H1 (cell line): Measurements from ENCODE around the gene NRXN3. TPM values are rescaled to one million over a fixed set of nuclear protein-coding genes. Genes with fewer than 3 reads are reported as not detected.

ENCODE experiments used
- CBX8 ChIP-seq: fragments of 300-800, 300-1000 bp; sonication (generic); IDR thresholded peaks from 2 replicates; pipeline ENCODE4 v1.7.1; 2016; ENCODE audit warnings: low read depth, low read length, borderline replicate concordance
- NRF1 ChIP-seq: IDR thresholded peaks from 2 replicates; pipeline ENCODE4 v1.6.1; 2011; ENCODE audit warnings: mild to moderate bottlenecking, low read depth, low read length, improper control_type of control experiment
- polyA plus RNA-seq, 7 experiments: library from polyadenylated mRNA; depleted of rRNA in 3 of 7; stranded (reverse) in 5 of 7; unstranded in 2 of 7; fragments of >200 nt in 5 of 7; fragments of 200-250 nt in 2 of 7; gene quantifications; 1 replicate in 5 of 7; 2 replicates in 1 of 7; 4 replicates in 1 of 7; pipeline versions ENCODE4 v1.2.1 to v1.2.3, GENCODE V29; 2011 to 2013; ENCODE audit warnings: missing spikeins in 2 of 7, mixed read lengths in 2 of 7
- total RNA-seq: library from RNA; stranded (reverse); fragmentation: NEBNext Ultra II Directional; extraction: Animal tissue kit (Norgen Biotek cat#: 25700); gene quantifications from 2 replicates; pipeline ENCODE4 v1.2.1, GENCODE V29; 2021
- TF ChIP-seq, protein P1 (sequence below): fragments of 300-600 bp; sonication (generic); IDR thresholded peaks from 2 replicates; pipeline ENCODE4 v1.7.1; 2012; ENCODE audit warnings: low read length, moderate library complexity, mild to moderate bottlenecking, inconsistent platforms; ENCODE audit not compliant: insufficient replicate concordance
- TF ChIP-seq, protein P2 (sequence below): IDR thresholded peaks from 2 replicates; pipeline ENCODE4 v1.6.1; 2012; ENCODE audit warnings: low read length, inconsistent platforms

Gene NRXN3
- total and polyA plus RNA-seq, 2 of the 8 experiments (the other 6 are each of a cell fraction or from before 2014, with no cell fraction given): 2.6 to 4.1 TPM

DNA sequence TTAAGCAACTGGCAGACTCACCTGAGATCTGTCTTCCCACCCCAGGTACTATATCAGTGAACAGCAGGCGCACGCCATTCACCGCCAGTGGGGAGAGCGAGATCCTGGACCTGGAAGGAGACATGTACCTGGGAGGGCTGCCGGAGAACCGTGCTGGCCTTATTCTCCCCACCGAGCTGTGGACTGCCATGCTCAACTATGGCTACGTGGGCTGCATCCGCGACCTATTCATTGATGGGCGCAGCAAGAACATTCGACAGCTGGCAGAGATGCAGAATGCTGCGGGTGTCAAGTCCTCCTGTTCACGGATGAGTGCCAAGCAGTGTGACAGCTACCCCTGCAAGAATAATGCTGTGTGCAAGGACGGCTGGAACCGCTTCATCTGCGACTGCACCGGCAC, 544.5 kb downstream of the NRXN3 start (continued):
- TF ChIP-seq, protein P1, sequence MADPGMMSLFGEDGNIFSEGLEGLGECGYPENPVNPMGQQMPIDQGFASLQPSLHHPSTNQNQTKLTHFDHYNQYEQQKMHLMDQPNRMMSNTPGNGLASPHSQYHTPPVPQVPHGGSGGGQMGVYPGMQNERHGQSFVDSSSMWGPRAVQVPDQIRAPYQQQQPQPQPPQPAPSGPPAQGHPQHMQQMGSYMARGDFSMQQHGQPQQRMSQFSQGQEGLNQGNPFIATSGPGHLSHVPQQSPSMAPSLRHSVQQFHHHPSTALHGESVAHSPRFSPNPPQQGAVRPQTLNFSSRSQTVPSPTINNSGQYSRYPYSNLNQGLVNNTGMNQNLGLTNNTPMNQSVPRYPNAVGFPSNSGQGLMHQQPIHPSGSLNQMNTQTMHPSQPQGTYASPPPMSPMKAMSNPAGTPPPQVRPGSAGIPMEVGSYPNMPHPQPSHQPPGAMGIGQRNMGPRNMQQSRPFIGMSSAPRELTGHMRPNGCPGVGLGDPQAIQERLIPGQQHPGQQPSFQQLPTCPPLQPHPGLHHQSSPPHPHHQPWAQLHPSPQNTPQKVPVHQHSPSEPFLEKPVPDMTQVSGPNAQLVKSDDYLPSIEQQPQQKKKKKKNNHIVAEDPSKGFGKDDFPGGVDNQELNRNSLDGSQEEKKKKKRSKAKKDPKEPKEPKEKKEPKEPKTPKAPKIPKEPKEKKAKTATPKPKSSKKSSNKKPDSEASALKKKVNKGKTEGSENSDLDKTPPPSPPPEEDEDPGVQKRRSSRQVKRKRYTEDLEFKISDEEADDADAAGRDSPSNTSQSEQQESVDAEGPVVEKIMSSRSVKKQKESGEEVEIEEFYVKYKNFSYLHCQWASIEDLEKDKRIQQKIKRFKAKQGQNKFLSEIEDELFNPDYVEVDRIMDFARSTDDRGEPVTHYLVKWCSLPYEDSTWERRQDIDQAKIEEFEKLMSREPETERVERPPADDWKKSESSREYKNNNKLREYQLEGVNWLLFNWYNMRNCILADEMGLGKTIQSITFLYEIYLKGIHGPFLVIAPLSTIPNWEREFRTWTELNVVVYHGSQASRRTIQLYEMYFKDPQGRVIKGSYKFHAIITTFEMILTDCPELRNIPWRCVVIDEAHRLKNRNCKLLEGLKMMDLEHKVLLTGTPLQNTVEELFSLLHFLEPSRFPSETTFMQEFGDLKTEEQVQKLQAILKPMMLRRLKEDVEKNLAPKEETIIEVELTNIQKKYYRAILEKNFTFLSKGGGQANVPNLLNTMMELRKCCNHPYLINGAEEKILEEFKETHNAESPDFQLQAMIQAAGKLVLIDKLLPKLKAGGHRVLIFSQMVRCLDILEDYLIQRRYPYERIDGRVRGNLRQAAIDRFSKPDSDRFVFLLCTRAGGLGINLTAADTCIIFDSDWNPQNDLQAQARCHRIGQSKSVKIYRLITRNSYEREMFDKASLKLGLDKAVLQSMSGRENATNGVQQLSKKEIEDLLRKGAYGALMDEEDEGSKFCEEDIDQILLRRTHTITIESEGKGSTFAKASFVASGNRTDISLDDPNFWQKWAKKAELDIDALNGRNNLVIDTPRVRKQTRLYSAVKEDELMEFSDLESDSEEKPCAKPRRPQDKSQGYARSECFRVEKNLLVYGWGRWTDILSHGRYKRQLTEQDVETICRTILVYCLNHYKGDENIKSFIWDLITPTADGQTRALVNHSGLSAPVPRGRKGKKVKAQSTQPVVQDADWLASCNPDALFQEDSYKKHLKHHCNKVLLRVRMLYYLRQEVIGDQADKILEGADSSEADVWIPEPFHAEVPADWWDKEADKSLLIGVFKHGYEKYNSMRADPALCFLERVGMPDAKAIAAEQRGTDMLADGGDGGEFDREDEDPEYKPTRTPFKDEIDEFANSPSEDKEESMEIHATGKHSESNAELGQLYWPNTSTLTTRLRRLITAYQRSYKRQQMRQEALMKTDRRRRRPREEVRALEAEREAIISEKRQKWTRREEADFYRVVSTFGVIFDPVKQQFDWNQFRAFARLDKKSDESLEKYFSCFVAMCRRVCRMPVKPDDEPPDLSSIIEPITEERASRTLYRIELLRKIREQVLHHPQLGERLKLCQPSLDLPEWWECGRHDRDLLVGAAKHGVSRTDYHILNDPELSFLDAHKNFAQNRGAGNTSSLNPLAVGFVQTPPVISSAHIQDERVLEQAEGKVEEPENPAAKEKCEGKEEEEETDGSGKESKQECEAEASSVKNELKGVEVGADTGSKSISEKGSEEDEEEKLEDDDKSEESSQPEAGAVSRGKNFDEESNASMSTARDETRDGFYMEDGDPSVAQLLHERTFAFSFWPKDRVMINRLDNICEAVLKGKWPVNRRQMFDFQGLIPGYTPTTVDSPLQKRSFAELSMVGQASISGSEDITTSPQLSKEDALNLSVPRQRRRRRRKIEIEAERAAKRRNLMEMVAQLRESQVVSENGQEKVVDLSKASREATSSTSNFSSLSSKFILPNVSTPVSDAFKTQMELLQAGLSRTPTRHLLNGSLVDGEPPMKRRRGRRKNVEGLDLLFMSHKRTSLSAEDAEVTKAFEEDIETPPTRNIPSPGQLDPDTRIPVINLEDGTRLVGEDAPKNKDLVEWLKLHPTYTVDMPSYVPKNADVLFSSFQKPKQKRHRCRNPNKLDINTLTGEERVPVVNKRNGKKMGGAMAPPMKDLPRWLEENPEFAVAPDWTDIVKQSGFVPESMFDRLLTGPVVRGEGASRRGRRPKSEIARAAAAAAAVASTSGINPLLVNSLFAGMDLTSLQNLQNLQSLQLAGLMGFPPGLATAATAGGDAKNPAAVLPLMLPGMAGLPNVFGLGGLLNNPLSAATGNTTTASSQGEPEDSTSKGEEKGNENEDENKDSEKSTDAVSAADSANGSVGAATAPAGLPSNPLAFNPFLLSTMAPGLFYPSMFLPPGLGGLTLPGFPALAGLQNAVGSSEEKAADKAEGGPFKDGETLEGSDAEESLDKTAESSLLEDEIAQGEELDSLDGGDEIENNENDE: no peak
- TF ChIP-seq, protein P2, sequence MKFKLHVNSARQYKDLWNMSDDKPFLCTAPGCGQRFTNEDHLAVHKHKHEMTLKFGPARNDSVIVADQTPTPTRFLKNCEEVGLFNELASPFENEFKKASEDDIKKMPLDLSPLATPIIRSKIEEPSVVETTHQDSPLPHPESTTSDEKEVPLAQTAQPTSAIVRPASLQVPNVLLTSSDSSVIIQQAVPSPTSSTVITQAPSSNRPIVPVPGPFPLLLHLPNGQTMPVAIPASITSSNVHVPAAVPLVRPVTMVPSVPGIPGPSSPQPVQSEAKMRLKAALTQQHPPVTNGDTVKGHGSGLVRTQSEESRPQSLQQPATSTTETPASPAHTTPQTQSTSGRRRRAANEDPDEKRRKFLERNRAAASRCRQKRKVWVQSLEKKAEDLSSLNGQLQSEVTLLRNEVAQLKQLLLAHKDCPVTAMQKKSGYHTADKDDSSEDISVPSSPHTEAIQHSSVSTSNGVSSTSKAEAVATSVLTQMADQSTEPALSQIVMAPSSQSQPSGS: no peak
- TF ChIP-seq CBX8: no peak
- no peak for TF ChIP-seq NRF1
